SK-N-SH (cell line): ENCODE measurements around the gene CHCHD3. TPM values are rescaled to one million over a fixed set of nuclear protein-coding genes. Genes with fewer than 3 reads are reported as not detected.

Experiments
- CTCF ChIA-PET: fragments of 300-600, 350-600 bp; formaldehyde crosslinking; extraction: SDS; loops from one replicate; lab custom pipeline; 2021; lab: Yijun Ruan, JAX
- POLR2A ChIA-PET: fragments of 350-600 bp; sonication (Branson Sonifier 250); formaldehyde crosslinking; extraction: SDS; loops from one replicate; lab custom pipeline; 2020; ENCODE audit warnings: antibody characterized with exemption, inconsistent platforms; lab: Yijun Ruan, JAX
- DNase-seq: peaks from one replicate; pipeline ENCODE4 v3.0.0; 2012
- H2AFZ ChIP-seq: fragments of 200-600 bp; sonication (generic); 2 replicates; pipeline ENCODE4 v1.8.1; 2016; ENCODE audit warnings: antibody characterized with exemption, mild to moderate bottlenecking, low read depth
- H3F3A ChIP-seq: fragments of 200-600 bp; sonication (generic); replicated peaks from 2 replicates; pipeline ENCODE3; 2016; ENCODE audit warnings: antibody characterized with exemption, mild to moderate bottlenecking; ENCODE audit not compliant: insufficient read depth
- H3K27ac ChIP-seq, 2 experiments: fragments of 200-500 bp in 1 of 2; fragments of 200-600 bp in 1 of 2; sonication (Bioruptor generic) in 1 of 2; sonication (generic), shearing (Covaris generic) in 1 of 2; 2 replicates each; pipeline versions ENCODE4 v1.5.1 to v1.6.1; 2014 to 2016; ENCODE audit warnings: low read depth in 2 of 2, inconsistent platforms in 1 of 2, low read length in 1 of 2, mild to moderate bottlenecking in 1 of 2, mixed read lengths in 1 of 2
- H3K27me3 ChIP-seq: fragments of 200-600 bp; sonication (generic), shearing (Covaris generic); 2 replicates; pipeline ENCODE4 v1.6.1; 2016; ENCODE audit warnings: mixed run types; ENCODE audit not compliant: insufficient read depth
- H3K36me3 ChIP-seq, 2 experiments: fragments of 200-500 bp in 1 of 2; fragments of 200-600 bp in 1 of 2; sonication (Bioruptor generic) in 1 of 2; sonication (generic) in 1 of 2; replicated peaks in 1 of 2; 2 replicates each; pipeline versions ENCODE3 to v1.5.1; 2014 to 2016; ENCODE audit warnings: low read length in 1 of 2, mild to moderate bottlenecking in 1 of 2; ENCODE audit not compliant: insufficient read depth in 2 of 2, control insufficient read depth in 1 of 2
- H3K4me1 ChIP-seq, 2 experiments: fragments of 200-500 bp in 1 of 2; fragments of 200-600 bp in 1 of 2; sonication (Bioruptor generic) in 1 of 2; sonication (generic), shearing (Covaris generic) in 1 of 2; 2 replicates each; pipeline versions ENCODE4 v1.5.1 to v1.6.1; 2014 to 2016; ENCODE audit warnings: low read depth in 1 of 2, low read length in 1 of 2, mixed run types in 1 of 2; ENCODE audit not compliant: insufficient read depth in 2 of 2, control insufficient read depth in 1 of 2
- H3K4me2 ChIP-seq: fragments of 200-600 bp; sonication (generic), shearing (Covaris generic); 2 replicates; pipeline ENCODE4 v1.6.1; 2017; ENCODE audit warnings: mixed run types
- H3K4me3 ChIP-seq, 2 experiments: fragments of 200-500 bp in 1 of 2; fragments of 200-600 bp in 1 of 2; sonication (Bioruptor generic) in 1 of 2; sonication (generic), shearing (Covaris generic) in 1 of 2; 2 replicates each; pipeline versions ENCODE4 v1.5.1 to v1.8.1; 2014 to 2016; ENCODE audit warnings: low read depth in 2 of 2, inconsistent platforms in 1 of 2, low read length in 1 of 2, mild to moderate bottlenecking in 1 of 2, mixed read lengths in 1 of 2, moderate library complexity in 1 of 2
- H3K79me2 ChIP-seq: fragments of 200-600 bp; sonication (generic); 2 replicates; pipeline ENCODE4 v1.8.1; 2017; ENCODE audit warnings: mild to moderate bottlenecking; ENCODE audit not compliant: insufficient read depth
- H3K9ac ChIP-seq: fragments of 200-600 bp; sonication (generic); 2 replicates; pipeline ENCODE4 v1.6.1; 2017; ENCODE audit warnings: mixed run types
- H3K9me2 ChIP-seq: fragments of 200-600 bp; sonication (generic); 2 replicates; pipeline ENCODE4 v1.6.1; 2017; ENCODE audit warnings: mixed run types
- H3K9me3 ChIP-seq: fragments of 200-600 bp; sonication (generic); 2 replicates; pipeline ENCODE4 v1.6.1; 2017; ENCODE audit warnings: mixed run types, mild to moderate bottlenecking, moderate library complexity
- H4K20me1 ChIP-seq: fragments of 200-600 bp; sonication (generic); 2 replicates; pipeline ENCODE4 v1.6.1; 2017; ENCODE audit warnings: mild to moderate bottlenecking, mixed run types; ENCODE audit not compliant: insufficient read depth
- EP300 ChIP-seq, 2 experiments: IDR thresholded peaks; 2 replicates each; pipeline versions ENCODE4 v1.4.0 to v1.6.1; 2012; ENCODE audit warnings: borderline replicate concordance in 1 of 2, low read depth in 1 of 2, low read length in 1 of 2
- EZH2phosphoT487 ChIP-seq: fragments of 200-600 bp; sonication (generic); IDR thresholded peaks from 2 replicates; pipeline ENCODE4 v1.6.1; 2017; ENCODE audit warnings: low read depth, mixed run types, mild to moderate bottlenecking, antibody characterized with exemption, moderate library complexity, borderline replicate concordance
- FOSL2 ChIP-seq: IDR thresholded peaks from 2 replicates; pipeline ENCODE4 v1.4.0; 2012; ENCODE audit warnings: low read depth, mild to moderate bottlenecking, moderate library complexity, borderline replicate concordance
- GABPA ChIP-seq: IDR thresholded peaks from 2 replicates; pipeline ENCODE4 v1.4.0; 2012; ENCODE audit warnings: low read depth, mild to moderate bottlenecking
- JUND ChIP-seq: IDR thresholded peaks from 2 replicates; pipeline ENCODE4 v1.4.0; 2012
- MEF2A ChIP-seq: IDR thresholded peaks from 2 replicates; pipeline ENCODE4 v1.4.0; 2012; ENCODE audit warnings: low read depth, borderline replicate concordance
- NFIC ChIP-seq: IDR thresholded peaks from 2 replicates; pipeline ENCODE4 v1.4.0; 2012; ENCODE audit warnings: borderline replicate concordance
- NRF1 ChIP-seq: IDR thresholded peaks from 2 replicates; pipeline ENCODE4 v1.6.1; 2012; ENCODE audit warnings: low read depth, mild to moderate bottlenecking, low read length
- POLR2AphosphoS5 ChIP-seq: IDR thresholded peaks from 2 replicates; pipeline ENCODE4 v1.6.1; 2012; ENCODE audit warnings: low read depth, low read length
- RXRA ChIP-seq: IDR thresholded peaks from 2 replicates; pipeline ENCODE4 v1.4.0; 2012; ENCODE audit warnings: low read depth, mild to moderate bottlenecking, borderline replicate concordance
- TAF1 ChIP-seq: IDR thresholded peaks from 2 replicates; pipeline ENCODE4 v1.6.1; 2012; ENCODE audit warnings: low read depth, mild to moderate bottlenecking, low read length, moderate library complexity, borderline replicate concordance
- TCF12 ChIP-seq: IDR thresholded peaks from 2 replicates; pipeline ENCODE4 v1.4.0; 2012
- TEAD4 ChIP-seq: IDR thresholded peaks from 2 replicates; pipeline ENCODE4 v1.4.0; 2012; ENCODE audit warnings: mild to moderate bottlenecking, borderline replicate concordance; ENCODE audit not compliant: insufficient read depth
- WGBS: methylation state at CpG from one replicate; pipeline ENCODE4 v1.1.6; 2017; ENCODE audit warnings: low lambda C conversion rate; 5-methylcytosine and 5-hydroxymethylcytosine counted together
- polyA plus RNA-seq, 3 experiments: library from polyadenylated mRNA; depleted of rRNA; stranded (reverse); fragments of >200 nt; gene quantifications; 2 replicates each; pipeline ENCODE4 v1.2.3, GENCODE V29; 2012
- TF ChIP-seq, protein P1 (sequence below): fragments of 150-350 bp; IDR thresholded peaks from 2 replicates; pipeline ENCODE4 v1.6.1; 2016; ENCODE audit warnings: mild to moderate bottlenecking, low read depth, low read length
- TF ChIP-seq, protein P2 (sequence below): IDR thresholded peaks from 2 replicates; pipeline ENCODE4 v1.6.1; 2012; ENCODE audit warnings: mild to moderate bottlenecking, low read depth, low read length, moderate library complexity
- TF ChIP-seq, protein P3 (sequence below): fragments of 150-350 bp; IDR thresholded peaks from 2 replicates; pipeline ENCODE4 v1.6.1; 2017; ENCODE audit warnings: antibody characterized with exemption, low read length, low read depth, borderline replicate concordance
- TF ChIP-seq, protein P4 (sequence below): IDR thresholded peaks from 2 replicates; pipeline ENCODE4 v1.4.0; 2012; ENCODE audit warnings: low read depth
- TF ChIP-seq, protein P5 (sequence below): IDR thresholded peaks from 2 replicates; pipeline ENCODE4; 2012
- TF ChIP-seq, protein P6 (sequence below): IDR thresholded peaks from 2 replicates; pipeline ENCODE4 v1.4.0; 2012; ENCODE audit warnings: low read depth, borderline replicate concordance

CHCHD3 gene
- polyA plus RNA-seq, 1 of the 3 experiments (the other 2 are of a cell fraction): 97.1 TPM

DNA sequence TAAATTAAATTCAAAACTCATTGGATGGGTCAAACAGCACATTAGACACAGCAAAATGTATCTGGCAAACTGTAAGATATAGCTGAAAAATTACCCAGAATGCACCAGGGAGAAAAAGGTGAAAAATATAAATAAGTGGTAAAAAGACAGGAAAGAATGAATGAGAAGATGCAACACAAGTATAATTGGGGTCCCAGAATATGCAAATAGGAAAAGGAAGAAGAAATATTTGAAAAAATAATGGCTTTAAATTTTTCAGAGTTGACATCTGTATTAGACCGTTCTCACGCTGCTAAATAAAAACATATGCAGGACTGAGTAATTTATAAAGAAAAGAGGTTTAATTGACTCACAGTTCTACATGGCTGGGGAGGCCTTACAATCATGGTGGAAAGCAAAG lies 337.9 kb downstream of the CHCHD3 start (continued):
- TF ChIP-seq, protein P1, sequence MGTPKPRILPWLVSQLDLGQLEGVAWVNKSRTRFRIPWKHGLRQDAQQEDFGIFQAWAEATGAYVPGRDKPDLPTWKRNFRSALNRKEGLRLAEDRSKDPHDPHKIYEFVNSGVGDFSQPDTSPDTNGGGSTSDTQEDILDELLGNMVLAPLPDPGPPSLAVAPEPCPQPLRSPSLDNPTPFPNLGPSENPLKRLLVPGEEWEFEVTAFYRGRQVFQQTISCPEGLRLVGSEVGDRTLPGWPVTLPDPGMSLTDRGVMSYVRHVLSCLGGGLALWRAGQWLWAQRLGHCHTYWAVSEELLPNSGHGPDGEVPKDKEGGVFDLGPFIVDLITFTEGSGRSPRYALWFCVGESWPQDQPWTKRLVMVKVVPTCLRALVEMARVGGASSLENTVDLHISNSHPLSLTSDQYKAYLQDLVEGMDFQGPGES: no peak
- no peak for TF ChIP-seq TEAD4
- TF ChIP-seq, all 33 proteins: peak for 0

DNA sequence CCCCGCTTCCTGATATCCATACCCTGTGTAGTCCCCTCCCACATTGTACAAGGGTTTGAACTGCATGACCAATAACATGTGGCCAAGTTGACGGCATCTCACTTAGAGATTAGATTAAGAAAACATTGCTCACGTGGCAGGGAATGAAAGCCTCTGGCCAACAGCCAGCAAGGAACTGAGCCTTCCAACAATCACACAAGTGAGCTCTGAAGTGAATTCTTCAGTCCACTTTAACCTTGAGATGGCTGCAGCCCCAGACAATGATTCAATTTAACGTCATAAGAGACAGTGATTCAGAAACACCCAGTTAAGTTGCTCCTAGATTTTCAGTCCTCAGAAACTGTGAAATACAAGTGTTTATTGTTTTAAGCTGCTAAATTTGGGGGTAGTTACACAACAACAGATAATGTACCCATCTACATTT lies 339.7 kb downstream of the CHCHD3 start:
- POLR2A ChIA-PET: no interaction called here
- H3K36me3 ChIP-seq: no peaks in the 10 kb centered on the region
- peaks cover 24% of the 10 kb centered on the region for H3K9me3 ChIP-seq
- TF ChIP-seq TEAD4 (peak; percentile 47; the same call in 1 of the 2 replicates), NRF1 (no peak), RXRA (peak; percentile 56; the same call in 1 of the 2 replicates), JUND (peak; percentile 38; the same call in 1 of the 2 replicates), TAF1 (no peak), EP300 (IDR thresholded peaks at IDR 0.05; ENCODE audit: borderline replicate concordance in 1 of 2, low read depth in 1 of 2, low read length in 1 of 2) (peak in 1 of 2 experiments; percentile 74; a peak in 2 of 4 replicates), MEF2A (0 out of 2 replicates have a peak, but pooled peaks have one; percentile 27), TCF12 (peak; percentile 72), NFIC (peak; percentile 95), EZH2phosphoT487 (no peak), POLR2AphosphoS5 (no peak), FOSL2 (peak; percentile 58; the same call in 1 of the 2 replicates), GABPA (no peak)
- TF ChIP-seq, protein P2, sequence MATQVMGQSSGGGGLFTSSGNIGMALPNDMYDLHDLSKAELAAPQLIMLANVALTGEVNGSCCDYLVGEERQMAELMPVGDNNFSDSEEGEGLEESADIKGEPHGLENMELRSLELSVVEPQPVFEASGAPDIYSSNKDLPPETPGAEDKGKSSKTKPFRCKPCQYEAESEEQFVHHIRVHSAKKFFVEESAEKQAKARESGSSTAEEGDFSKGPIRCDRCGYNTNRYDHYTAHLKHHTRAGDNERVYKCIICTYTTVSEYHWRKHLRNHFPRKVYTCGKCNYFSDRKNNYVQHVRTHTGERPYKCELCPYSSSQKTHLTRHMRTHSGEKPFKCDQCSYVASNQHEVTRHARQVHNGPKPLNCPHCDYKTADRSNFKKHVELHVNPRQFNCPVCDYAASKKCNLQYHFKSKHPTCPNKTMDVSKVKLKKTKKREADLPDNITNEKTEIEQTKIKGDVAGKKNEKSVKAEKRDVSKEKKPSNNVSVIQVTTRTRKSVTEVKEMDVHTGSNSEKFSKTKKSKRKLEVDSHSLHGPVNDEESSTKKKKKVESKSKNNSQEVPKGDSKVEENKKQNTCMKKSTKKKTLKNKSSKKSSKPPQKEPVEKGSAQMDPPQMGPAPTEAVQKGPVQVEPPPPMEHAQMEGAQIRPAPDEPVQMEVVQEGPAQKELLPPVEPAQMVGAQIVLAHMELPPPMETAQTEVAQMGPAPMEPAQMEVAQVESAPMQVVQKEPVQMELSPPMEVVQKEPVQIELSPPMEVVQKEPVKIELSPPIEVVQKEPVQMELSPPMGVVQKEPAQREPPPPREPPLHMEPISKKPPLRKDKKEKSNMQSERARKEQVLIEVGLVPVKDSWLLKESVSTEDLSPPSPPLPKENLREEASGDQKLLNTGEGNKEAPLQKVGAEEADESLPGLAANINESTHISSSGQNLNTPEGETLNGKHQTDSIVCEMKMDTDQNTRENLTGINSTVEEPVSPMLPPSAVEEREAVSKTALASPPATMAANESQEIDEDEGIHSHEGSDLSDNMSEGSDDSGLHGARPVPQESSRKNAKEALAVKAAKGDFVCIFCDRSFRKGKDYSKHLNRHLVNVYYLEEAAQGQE: no peak
- TF ChIP-seq, protein P3, sequence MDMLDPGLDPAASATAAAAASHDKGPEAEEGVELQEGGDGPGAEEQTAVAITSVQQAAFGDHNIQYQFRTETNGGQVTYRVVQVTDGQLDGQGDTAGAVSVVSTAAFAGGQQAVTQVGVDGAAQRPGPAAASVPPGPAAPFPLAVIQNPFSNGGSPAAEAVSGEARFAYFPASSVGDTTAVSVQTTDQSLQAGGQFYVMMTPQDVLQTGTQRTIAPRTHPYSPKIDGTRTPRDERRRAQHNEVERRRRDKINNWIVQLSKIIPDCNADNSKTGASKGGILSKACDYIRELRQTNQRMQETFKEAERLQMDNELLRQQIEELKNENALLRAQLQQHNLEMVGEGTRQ: no peak
- TF ChIP-seq, protein P4, sequence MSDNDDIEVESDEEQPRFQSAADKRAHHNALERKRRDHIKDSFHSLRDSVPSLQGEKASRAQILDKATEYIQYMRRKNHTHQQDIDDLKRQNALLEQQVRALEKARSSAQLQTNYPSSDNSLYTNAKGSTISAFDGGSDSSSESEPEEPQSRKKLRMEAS: peak; percentile 80
- TF ChIP-seq, protein P1: no peak
- TF ChIP-seq, protein P5, sequence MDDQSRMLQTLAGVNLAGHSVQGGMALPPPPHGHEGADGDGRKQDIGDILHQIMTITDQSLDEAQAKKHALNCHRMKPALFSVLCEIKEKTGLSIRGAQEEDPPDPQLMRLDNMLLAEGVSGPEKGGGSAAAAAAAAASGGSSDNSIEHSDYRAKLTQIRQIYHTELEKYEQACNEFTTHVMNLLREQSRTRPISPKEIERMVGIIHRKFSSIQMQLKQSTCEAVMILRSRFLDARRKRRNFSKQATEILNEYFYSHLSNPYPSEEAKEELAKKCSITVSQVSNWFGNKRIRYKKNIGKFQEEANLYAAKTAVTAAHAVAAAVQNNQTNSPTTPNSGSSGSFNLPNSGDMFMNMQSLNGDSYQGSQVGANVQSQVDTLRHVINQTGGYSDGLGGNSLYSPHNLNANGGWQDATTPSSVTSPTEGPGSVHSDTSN: peak; percentile 59
- TF ChIP-seq, protein P6, sequence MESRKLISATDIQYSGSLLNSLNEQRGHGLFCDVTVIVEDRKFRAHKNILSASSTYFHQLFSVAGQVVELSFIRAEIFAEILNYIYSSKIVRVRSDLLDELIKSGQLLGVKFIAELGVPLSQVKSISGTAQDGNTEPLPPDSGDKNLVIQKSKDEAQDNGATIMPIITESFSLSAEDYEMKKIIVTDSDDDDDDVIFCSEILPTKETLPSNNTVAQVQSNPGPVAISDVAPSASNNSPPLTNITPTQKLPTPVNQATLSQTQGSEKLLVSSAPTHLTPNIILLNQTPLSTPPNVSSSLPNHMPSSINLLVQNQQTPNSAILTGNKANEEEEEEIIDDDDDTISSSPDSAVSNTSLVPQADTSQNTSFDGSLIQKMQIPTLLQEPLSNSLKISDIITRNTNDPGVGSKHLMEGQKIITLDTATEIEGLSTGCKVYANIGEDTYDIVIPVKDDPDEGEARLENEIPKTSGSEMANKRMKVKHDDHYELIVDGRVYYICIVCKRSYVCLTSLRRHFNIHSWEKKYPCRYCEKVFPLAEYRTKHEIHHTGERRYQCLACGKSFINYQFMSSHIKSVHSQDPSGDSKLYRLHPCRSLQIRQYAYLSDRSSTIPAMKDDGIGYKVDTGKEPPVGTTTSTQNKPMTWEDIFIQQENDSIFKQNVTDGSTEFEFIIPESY: 0 out of 2 replicates have a peak, but pooled peaks have one; percentile 24

More for the DNA sequence above, 339.7 kb downstream of the CHCHD3 start:
- DNase-seq: no peak
- WGBS: 24% methylated on average over 4 of the region's 4 CpGs
- Histone ChIP-seq H4K20me1 (no peaks in the 10 kb centered on the region), H3K9me2 (no peaks in the 10 kb centered on the region), H3K4me2 (no peak overlapping the region; the same call in 1 of the 2 replicates), H3K4me1 (peaks cover 0 to 17% of the 10 kb centered on the region in 2 experiments; a peak in 2 of 4 replicates), H3K79me2 (no peaks in the 10 kb centered on the region), H3K27ac (peak overlapping the region in 1 of 2 experiments; percentile 70; a peak in 2 of 4 replicates), H3K27me3 (no peaks in the 10 kb centered on the region), H3K9ac (no peak overlapping the region; the same call in 1 of the 2 replicates), H3K4me3 (no peak overlapping the region), H2AFZ (peak overlapping the region; percentile 12; the same call in 1 of the 2 replicates), H3F3A (peaks cover 33% of the 10 kb centered on the region)
- CTCF ChIA-PET: interaction anchor here (1.7 kb wide), 1 partner anchor 9 kb away, joined by 4 read pairs; no protein-coding TSS in a partner anchor
